ENCODE measurements around the gene SYNRG. TPM values are rescaled to one million over a fixed set of nuclear protein-coding genes. Genes with fewer than 3 reads are reported as not detected.
A peak's percentile ranks its signal among the peaks of the same experiment; 100 is the strongest.

The SYNRG gene
- total RNA-seq, 1 donor = 23.9 TPM

GRCh38 chr17:37493249-37494027, 115.8 kb downstream of the SYNRG start:
- H3K9me3 ChIP-seq (ENCODE audit: low read depth, low read length) = no peaks in the 10 kb centered on the region
- no peak overlapping the region for H2AFZ ChIP-seq (ENCODE audit: low read length)
- no peaks in the 10 kb centered on the region for H3K36me3 ChIP-seq (ENCODE audit: insufficient read depth, low read length)
- peak overlapping the region; percentile 91 for H3K4me2 ChIP-seq (ENCODE audit: insufficient read depth, low read length)
- H3K4me3 ChIP-seq (ENCODE audit: insufficient read depth, low read length) = peak overlapping the region; percentile 47
- no peaks in the 10 kb centered on the region for H3K27me3 ChIP-seq (ENCODE audit: insufficient read depth, low read length)
- H3K79me2 ChIP-seq (ENCODE audit: insufficient read depth, low read length) = peaks cover 78% of the 10 kb centered on the region
- TF ChIP-seq CTCF (IDR thresholded peaks at IDR 0.05; ENCODE audit: extremely low read depth, low read depth, low read length) = no peak
- peaks cover 13% of the 10 kb centered on the region for H4K20me1 ChIP-seq (ENCODE audit: insufficient read depth, low read length)
- H3K4me1 ChIP-seq (ENCODE audit: insufficient read depth, low read length) = peaks cover 57% of the 10 kb centered on the region
- H3K27ac ChIP-seq (ENCODE audit: low read depth, low read length) = peak overlapping the region; percentile 97
- peak; percentile 92 for DNase-seq (ENCODE audit: insufficient read length, low spot score, missing footprints)

DNA sequence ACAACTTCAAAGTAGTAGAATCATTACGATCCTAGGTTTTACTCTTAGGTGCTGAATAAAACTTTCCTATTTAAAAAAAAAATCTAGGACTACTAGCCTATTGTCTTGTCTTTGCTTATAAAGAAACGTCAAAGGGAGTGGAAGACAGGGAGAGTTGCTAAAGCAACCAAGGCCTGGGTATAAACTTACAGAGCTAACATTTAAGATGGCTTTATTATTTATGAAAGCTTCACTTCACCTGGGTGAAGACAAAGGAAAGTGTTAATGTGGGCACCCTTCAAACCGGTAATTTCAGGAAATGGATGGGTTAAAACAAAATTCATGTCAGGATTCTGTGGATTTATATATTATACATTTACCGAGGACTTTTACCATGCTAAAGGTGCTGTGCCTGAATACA, 117.1 kb downstream of the SYNRG start:
- no peaks in the 10 kb centered on the region for H3K9me3 ChIP-seq (ENCODE audit: low read depth, low read length)
- peak overlapping the region; percentile 97 for H3K27ac ChIP-seq (ENCODE audit: low read depth, low read length)
- H3K4me3 ChIP-seq (ENCODE audit: insufficient read depth, low read length) = peak overlapping the region; percentile 87
- no peaks in the 10 kb centered on the region for H3K27me3 ChIP-seq (ENCODE audit: insufficient read depth, low read length)
- peak overlapping the region; percentile 91 for H3K4me2 ChIP-seq (ENCODE audit: insufficient read depth, low read length)
- H3K4me1 ChIP-seq (ENCODE audit: insufficient read depth, low read length) = peaks cover 67% of the 10 kb centered on the region
- H4K20me1 ChIP-seq (ENCODE audit: insufficient read depth, low read length) = peaks cover 13% of the 10 kb centered on the region
- H3K36me3 ChIP-seq (ENCODE audit: insufficient read depth, low read length) = no peaks in the 10 kb centered on the region
- no peak for DNase-seq (ENCODE audit: insufficient read length, low spot score, missing footprints)
- no peak for TF ChIP-seq CTCF (IDR thresholded peaks at IDR 0.05; ENCODE audit: extremely low read depth, low read depth, low read length)
- H3K79me2 ChIP-seq (ENCODE audit: insufficient read depth, low read length) = peaks cover 66% of the 10 kb centered on the region
- no peak overlapping the region for H2AFZ ChIP-seq (ENCODE audit: low read length)

GRCh38 chr17:37490638-37491614, 118.3 kb downstream of the SYNRG start:
- H3K4me1 ChIP-seq (ENCODE audit: insufficient read depth, low read length) = peaks cover 73% of the 10 kb centered on the region
- DNase-seq (ENCODE audit: insufficient read length, low spot score, missing footprints) = peak; percentile 97
- no peak for TF ChIP-seq CTCF (IDR thresholded peaks at IDR 0.05; ENCODE audit: extremely low read depth, low read depth, low read length)
- no peaks in the 10 kb centered on the region for H3K9me3 ChIP-seq (ENCODE audit: low read depth, low read length)
- no peaks in the 10 kb centered on the region for H3K36me3 ChIP-seq (ENCODE audit: insufficient read depth, low read length)
- peak overlapping the region; percentile 97 for H3K27ac ChIP-seq (ENCODE audit: low read depth, low read length)
- H3K27me3 ChIP-seq (ENCODE audit: insufficient read depth, low read length) = no peaks in the 10 kb centered on the region
- H4K20me1 ChIP-seq (ENCODE audit: insufficient read depth, low read length) = peaks cover 11% of the 10 kb centered on the region
- peaks cover 54% of the 10 kb centered on the region for H3K79me2 ChIP-seq (ENCODE audit: insufficient read depth, low read length)
- H3K4me3 ChIP-seq (ENCODE audit: insufficient read depth, low read length) = peak overlapping the region; percentile 87
- peak overlapping the region; percentile 91 for H3K4me2 ChIP-seq (ENCODE audit: insufficient read depth, low read length)
- H2AFZ ChIP-seq (ENCODE audit: low read length) = no peak overlapping the region

Measured in osteoblast (primary cell).